Measurements from ENCODE around the gene RAG1. TPM values are rescaled to one million over a fixed set of nuclear protein-coding genes. Genes with fewer than 3 reads are reported as not detected.

The RAG1 gene
- polyA plus RNA-seq, 1 donor (not counting 4 experiments of a cell fraction or from before 2014, with no cell fraction given) = 1.3 TPM

GRCh38 chr11:36583667-36584066 is 15.9 kb downstream of the RAG1 start:
- Histone ChIP-seq H3K9me1 (ENCODE audit: control insufficient read depth, extremely low read depth, insufficient read depth, low read length) (no peaks in the 10 kb centered on the region), H3K36me3 (ENCODE audit: control insufficient read depth in 2 of 2, extremely low read depth in 1 of 2, insufficient read depth in 2 of 2, low read length in 2 of 2) (no peaks in the 10 kb centered on the region), H4K20me1 (ENCODE audit: control insufficient read depth, extremely low read depth, insufficient read depth, low read length) (no peaks in the 10 kb centered on the region), H3K4me1 (ENCODE audit: control insufficient read depth, extremely low read depth, insufficient read depth, low read length) (no peaks in the 10 kb centered on the region), H3K79me2 (ENCODE audit: control insufficient read depth, insufficient read depth, low read length) (no peaks in the 10 kb centered on the region), H3K27me3 (ENCODE audit: control insufficient read depth, extremely low read depth, insufficient read depth, low read length) (no peaks in the 10 kb centered on the region), H3K9ac (ENCODE audit: control insufficient read depth, extremely low read depth, insufficient read depth, low read length) (no peak overlapping the region), H3K27ac (ENCODE audit: control insufficient read depth, insufficient read depth, low read length) (no peak overlapping the region), H3K4me3 (ENCODE audit: control insufficient read depth in 2 of 3, extremely low read depth in 1 of 3, insufficient read depth in 2 of 3, low read depth in 1 of 3, low read length in 3 of 3) (no peak overlapping the region), H2AFZ (ENCODE audit: control insufficient read depth, low read length) (no peak overlapping the region), H3K9me3 (ENCODE audit: control insufficient read depth, low read depth, low read length) (no peaks in the 10 kb centered on the region), H3K4me2 (ENCODE audit: control insufficient read depth, extremely low read depth, insufficient read depth, low read depth, low read length) (no peak overlapping the region)
- TF ChIP-seq CTCF (optimal IDR thresholded peaks at IDR 0.05 in 1 of 3, IDR thresholded peaks at IDR 0.05 in 1 of 3, conservative IDR thresholded peaks at IDR 0.05 in 1 of 3; ENCODE audit: extremely low read depth in 1 of 3, insufficient read depth in 2 of 3, low read length in 3 of 3) (no peak), EZH2 (IDR thresholded peaks at IDR 0.05; ENCODE audit: low read length) (no peak)
- FAIRE-seq (no peak), DNase-seq (ENCODE audit: low read depth, low spot score) (no peak)
- dilution Hi-C loops (cut with MboI; ENCODE audit: extremely low pct_ligation_motif_present, low sequenced_read_pairs) = no loop called here

- no peaks in the 10 kb centered on the region for H4K20me1 ChIP-seq (ENCODE audit: control insufficient read depth, extremely low read depth, insufficient read depth, low read length)
- no peaks in the 10 kb centered on the region for H3K9me1 ChIP-seq (ENCODE audit: control insufficient read depth, extremely low read depth, insufficient read depth, low read length)
- no peak overlapping the region for H2AFZ ChIP-seq (ENCODE audit: control insufficient read depth, low read length)
- no peak overlapping the region for H3K9ac ChIP-seq (ENCODE audit: control insufficient read depth, extremely low read depth, insufficient read depth, low read length)
- no peak for DNase-seq (ENCODE audit: low read depth, low spot score)
- TF ChIP-seq EZH2 (IDR thresholded peaks at IDR 0.05; ENCODE audit: low read length) = no peak
- no peak for TF ChIP-seq CTCF (optimal IDR thresholded peaks at IDR 0.05 in 1 of 3, IDR thresholded peaks at IDR 0.05 in 1 of 3, conservative IDR thresholded peaks at IDR 0.05 in 1 of 3; ENCODE audit: extremely low read depth in 1 of 3, insufficient read depth in 2 of 3, low read length in 3 of 3)
- no peak for FAIRE-seq
- dilution Hi-C loops (cut with MboI; ENCODE audit: extremely low pct_ligation_motif_present, low sequenced_read_pairs) = no loop called here
- H3K9me3 ChIP-seq (ENCODE audit: control insufficient read depth, low read depth, low read length) = no peaks in the 10 kb centered on the region
- no peak overlapping the region for H3K4me2 ChIP-seq (ENCODE audit: control insufficient read depth, extremely low read depth, insufficient read depth, low read depth, low read length)
- no peaks in the 10 kb centered on the region for H3K27me3 ChIP-seq (ENCODE audit: control insufficient read depth, extremely low read depth, insufficient read depth, low read length)
- H3K79me2 ChIP-seq (ENCODE audit: control insufficient read depth, insufficient read depth, low read length) = no peaks in the 10 kb centered on the region
- H3K36me3 ChIP-seq (ENCODE audit: control insufficient read depth in 2 of 2, extremely low read depth in 1 of 2, insufficient read depth in 2 of 2, low read length in 2 of 2) = no peaks in the 10 kb centered on the region
- no peak overlapping the region for H3K4me3 ChIP-seq (ENCODE audit: control insufficient read depth in 2 of 3, extremely low read depth in 1 of 3, insufficient read depth in 2 of 3, low read depth in 1 of 3, low read length in 3 of 3)
- H3K4me1 ChIP-seq (ENCODE audit: control insufficient read depth, extremely low read depth, insufficient read depth, low read length) = no peaks in the 10 kb centered on the region
- H3K27ac ChIP-seq (ENCODE audit: control insufficient read depth, insufficient read depth, low read length) = no peak overlapping the region
Measured at GRCh38 chr11:36586543-36586942, 18.7 kb downstream of the RAG1 start.
